HG03442 (cell line): Measurements from ENCODE around the gene P4HA2.
"Not testable (repeated sequence)": the region's sequence is repeated elsewhere in the genome, so short reads cannot be mapped to it uniquely, and the experiment has no call there.

Experiments
- ATAC-seq: cut with Tn5 transposase; IDR thresholded peaks from one replicate; pipeline ENCODE4 v1.9.1; 2021; ENCODE audit warnings: mild to moderate bottlenecking, moderate library complexity; ENCODE audit not compliant: unreplicated experiment

P4HA2 gene

GRCh38 chr5:132203916-132204315 is 23.7 kb downstream of the P4HA2 start:
- ATAC-seq = no peak

- no peak for ATAC-seq
These were observed 24.2 kb downstream of the P4HA2 start for GRCh38 chr5:132203464-132203818.

GRCh38 chr5:132202711-132203463 is 24.8 kb downstream of the P4HA2 start:
- no peak for ATAC-seq

- ATAC-seq = no peak
These were observed 28.5 kb downstream of the P4HA2 start for GRCh38 chr5:132199116-132199680.

GRCh38 chr5:132198571-132198970 is 29.1 kb downstream of the P4HA2 start:
- ATAC-seq = no peak

- no peak for ATAC-seq
These were observed 31.9 kb downstream of the P4HA2 start for GRCh38 chr5:132195727-132196126.

GRCh38 chr5:132193165-132193694 is 34.4 kb downstream of the P4HA2 start:
- ATAC-seq = no peak

GRCh38 chr5:132190161-132190817 is 37.4 kb downstream of the P4HA2 start:
- ATAC-seq = peak; percentile 91

- no peak for ATAC-seq
These were observed 43.1 kb downstream of the P4HA2 start for GRCh38 chr5:132184588-132184987.

- no peak for ATAC-seq
These were observed 43.9 kb downstream of the P4HA2 start for GRCh38 chr5:132183723-132184122.

GRCh38 chr5:132182359-132183040 is 45.2 kb downstream of the P4HA2 start:
- ATAC-seq = no peak

GRCh38 chr5:132181011-132181629 is 46.5 kb downstream of the P4HA2 start:
- ATAC-seq = no peak

- no peak for ATAC-seq
These were observed 47.4 kb downstream of the P4HA2 start for GRCh38 chr5:132180134-132180745.

GRCh38 chr5:132179405-132179804 is 48.2 kb downstream of the P4HA2 start:
- no peak for ATAC-seq

GRCh38 chr5:132177691-132178149 is 49.9 kb downstream of the P4HA2 start:
- no peak for ATAC-seq

- peak; percentile 54 for ATAC-seq
These were observed 50.7 kb downstream of the P4HA2 start for GRCh38 chr5:132176987-132177386.

- ATAC-seq = no peak
These were observed 51.1 kb downstream of the P4HA2 start for GRCh38 chr5:132176521-132176945.

GRCh38 chr5:132162945-132163344 is 64.7 kb downstream of the P4HA2 start:
- ATAC-seq = no peak

GRCh38 chr5:132161574-132162326 is 65.9 kb downstream of the P4HA2 start:
- ATAC-seq = not testable (repeated sequence)

GRCh38 chr5:132156413-132156812 is 71.2 kb downstream of the P4HA2 start:
- no peak for ATAC-seq
